Fibroblast of peridontal ligament (primary cell): ENCODE measurements around the gene SAPCD2.
A peak's percentile ranks its signal among the peaks of the same experiment; 100 is the strongest.

Experiments
- DNase-seq: peaks from one replicate; pipeline ENCODE4 v3.0.0-alpha.2; 2010; ENCODE audit errors: extremely low read depth

The SAPCD2 gene

DNA sequence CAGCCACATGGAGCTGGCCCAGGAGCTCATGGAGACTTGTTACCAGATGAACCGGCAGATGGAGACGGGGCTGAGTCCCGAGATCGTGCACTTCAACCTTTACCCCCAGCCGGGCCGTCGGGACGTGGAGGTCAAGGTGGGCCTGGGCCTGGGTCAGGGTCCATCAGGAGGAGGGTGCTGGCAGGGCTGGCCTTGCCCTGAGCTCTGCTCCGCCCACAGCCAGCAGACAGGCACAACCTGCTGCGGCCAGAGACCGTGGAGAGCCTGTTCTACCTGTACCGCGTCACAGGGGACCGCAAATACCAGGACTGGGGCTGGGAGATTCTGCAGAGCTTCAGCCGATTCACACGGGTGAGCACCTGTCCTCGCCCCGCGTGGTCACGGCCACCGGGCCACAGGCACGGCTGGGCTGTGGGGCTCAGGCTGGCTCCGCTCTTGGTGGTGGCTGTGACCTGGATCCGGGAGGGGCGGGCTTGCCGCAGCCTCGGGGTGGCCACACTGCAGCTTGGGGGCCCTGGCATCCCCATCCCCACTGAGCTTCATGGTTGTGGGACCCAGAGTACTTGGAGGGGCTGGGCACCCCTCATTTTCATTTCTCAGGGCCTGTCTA lies 37.1 kb upstream of the SAPCD2 start:
- no peak for DNase-seq

DNA sequence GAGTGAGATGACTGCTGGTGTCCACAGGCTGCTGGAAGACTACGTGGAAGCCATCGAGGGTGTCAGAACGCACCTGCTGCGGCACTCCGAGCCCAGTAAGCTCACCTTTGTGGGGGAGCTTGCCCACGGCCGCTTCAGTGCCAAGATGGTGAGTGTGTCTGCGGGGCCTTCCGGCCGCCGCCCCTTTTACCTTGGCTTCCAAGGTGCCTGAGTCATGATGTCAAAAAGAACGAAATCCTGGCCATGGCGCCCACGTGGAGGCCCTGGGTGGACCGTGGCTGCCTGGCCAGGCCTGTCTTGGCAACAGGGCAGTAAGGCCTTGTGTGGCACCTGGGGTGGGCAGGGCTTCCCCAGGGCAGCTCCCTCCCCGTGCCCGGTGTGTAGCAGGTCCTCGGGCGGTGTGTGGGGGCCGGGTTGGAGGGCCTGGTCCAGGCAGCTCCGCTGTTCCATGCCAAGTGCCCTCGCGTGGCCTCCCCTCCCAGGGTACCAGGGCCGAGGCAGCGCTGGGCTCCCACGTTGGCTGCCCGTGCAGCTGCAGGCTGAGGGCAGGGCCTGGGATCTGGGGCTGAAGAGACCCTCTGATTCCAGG lies 36.4 kb upstream of the SAPCD2 start:
- DNase-seq = no peak

DNA sequence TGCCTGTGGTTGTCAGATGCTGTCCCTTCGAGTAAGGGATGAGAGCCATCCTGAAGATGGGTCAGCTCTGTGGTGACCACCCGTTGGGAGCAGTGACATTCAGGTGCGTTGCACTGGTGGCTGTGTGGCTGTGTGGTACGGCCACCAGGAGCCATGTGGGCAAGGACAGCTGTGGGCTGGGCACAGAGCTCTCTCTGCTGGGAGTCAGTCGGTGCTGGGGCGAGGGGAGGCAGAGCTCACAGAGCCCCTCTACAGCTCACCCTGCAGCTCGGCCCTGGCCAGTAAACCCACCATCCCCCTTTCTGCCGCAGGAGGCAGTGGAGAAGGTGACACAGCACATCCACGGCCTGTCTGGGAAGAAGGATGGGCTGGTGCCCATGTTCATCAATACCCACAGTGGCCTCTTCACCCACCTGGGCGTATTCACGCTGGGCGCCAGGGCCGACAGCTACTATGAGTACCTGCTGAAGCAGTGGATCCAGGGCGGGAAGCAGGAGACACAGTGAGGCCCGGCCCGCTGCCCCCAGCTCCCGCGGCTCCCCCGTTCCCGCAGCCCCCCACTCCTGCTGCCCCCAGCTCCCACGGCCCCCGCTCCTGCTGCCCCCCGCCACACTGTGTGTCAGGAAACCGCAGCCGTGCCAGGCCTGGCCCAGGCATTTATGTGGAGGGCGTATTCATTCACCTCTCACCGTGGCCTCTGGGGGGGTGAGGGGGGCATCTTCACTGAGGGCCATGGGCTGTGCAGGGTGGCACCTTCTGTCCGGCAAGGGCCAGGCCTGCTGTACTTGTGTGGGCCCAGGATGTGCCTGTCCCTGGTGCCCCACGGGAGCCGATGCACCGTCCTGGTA lies 35.7 kb upstream of the SAPCD2 start:
- DNase-seq = no peak

DNA sequence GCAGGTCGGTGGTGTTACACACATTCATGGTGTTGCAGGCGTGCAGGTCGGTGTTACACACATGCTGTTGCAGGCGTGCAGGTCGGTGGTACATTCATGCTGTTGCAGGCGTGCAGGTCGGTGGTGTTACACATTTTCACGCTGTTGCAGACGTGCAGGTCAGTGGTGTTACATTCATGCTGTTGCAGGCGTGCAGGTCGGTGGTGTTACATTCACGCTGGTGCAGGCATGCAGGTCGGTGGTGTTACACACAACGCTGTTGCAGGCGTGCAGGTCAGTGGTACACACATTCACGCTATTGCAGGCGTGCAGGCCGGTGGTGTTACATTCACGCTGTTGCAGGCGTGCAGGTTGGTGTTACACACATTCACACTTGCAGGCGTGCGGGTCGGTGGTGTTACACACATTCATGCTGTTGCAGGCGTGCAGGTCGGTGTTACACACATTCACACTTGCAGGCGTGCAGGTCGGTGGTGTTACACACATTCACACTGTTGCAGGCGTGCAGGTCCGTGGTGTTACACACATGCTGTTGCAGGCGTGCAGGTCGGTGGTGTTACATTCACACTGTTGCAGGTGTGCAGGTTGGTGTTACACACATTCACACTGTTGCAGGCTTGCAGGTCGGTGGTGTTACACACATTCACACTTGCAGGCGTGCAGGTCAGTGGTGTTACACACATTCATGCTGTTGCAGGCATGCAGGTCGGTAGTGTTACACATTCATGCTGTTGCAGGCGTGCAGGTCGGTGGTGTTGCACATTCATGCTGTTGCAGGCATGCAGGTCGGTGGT lies 33.0 kb upstream of the SAPCD2 start:
- no peak for DNase-seq

DNA sequence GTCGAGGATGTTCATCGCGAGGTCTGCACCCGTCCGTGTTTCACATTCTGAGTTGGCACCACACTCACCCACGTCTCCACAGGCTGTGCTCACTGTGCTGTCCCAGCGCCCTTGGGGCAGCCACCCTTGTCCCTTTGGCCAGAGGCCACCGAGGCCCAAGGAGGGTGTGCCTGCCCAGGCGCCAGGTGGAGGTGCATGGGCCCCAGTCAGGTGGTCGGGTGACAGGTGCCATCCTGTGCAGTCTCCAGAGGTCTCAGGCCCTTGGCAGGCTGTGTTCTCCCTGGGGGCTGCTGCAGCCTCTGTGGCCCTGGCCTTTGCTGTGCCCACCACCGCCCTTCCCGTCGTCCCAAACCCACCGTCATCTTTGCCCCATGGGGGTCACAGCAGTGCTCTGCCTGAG lies 28.9 kb upstream of the SAPCD2 start:
- no peak for DNase-seq

DNA sequence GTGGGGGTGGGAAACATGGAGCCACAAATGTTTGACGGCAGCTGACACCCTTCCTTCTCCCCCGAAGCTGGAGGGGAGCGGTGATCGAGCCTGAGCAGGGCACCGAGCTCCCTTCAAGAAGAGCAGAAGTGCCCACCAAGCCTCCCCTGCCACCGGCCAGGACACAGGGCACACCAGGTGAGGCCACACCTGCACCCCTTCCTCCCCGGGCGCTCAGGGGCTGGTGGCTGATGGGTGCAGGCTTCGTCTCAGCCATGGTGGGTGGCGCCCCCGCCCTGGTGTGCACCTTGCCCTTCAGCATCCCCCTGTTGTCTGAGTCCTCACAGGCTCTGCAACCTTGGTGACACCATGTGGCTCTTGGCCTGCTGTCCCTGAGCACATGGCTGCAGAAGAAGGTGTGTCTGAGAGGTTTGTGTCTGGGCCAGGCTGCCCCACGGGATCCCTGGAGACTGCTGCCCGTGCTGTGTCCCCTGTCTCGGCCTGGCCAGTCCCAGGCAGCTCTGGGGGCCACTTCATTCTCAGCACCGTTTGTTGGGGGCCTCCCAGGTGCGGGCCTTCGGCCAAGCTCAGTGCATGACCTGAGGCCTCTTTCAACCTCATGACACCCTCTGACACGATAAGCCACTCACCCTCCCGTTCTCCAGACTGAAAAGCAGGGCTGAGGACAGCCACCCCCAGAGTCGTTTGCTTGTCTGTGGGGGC lies 27.6 kb upstream of the SAPCD2 start:
- DNase-seq = no peak

DNA sequence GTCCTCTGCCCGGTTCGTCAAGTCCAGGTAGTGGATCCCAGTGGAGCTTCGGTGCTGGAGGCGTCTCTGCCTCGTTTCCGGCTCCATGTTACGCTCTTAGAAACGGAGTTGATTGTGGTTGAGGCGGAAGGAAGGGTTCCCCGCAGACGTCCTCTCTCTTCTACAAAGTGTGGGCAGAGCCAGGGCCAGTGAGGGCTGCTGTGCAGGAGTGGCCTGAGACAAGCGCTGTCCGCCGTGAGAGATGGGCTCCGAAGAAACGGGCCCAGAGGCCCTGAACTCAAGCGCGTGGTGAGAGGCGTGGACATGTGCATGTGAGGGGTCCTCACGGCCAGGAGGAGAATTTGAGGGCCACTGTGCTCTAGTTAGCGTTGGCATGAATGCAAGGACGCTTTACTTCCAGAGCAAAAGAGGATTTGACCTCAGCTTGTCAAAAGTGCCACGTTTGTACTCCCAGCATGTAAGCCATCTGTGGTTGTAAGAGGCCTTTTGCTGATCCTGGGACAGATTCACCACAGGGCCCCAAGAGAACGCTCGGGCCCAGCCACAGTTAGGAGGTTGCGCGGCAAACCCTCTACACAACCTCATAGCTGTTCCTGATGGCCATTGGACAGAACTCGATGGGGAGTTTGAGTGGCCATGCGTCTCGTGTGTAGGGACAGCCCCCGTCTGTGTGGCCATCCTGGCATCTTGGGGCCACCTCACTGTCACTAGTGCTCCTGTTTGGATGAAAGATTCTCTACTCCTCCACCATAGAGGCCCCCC lies 26.6 kb upstream of the SAPCD2 start:
- no peak for DNase-seq

DNA sequence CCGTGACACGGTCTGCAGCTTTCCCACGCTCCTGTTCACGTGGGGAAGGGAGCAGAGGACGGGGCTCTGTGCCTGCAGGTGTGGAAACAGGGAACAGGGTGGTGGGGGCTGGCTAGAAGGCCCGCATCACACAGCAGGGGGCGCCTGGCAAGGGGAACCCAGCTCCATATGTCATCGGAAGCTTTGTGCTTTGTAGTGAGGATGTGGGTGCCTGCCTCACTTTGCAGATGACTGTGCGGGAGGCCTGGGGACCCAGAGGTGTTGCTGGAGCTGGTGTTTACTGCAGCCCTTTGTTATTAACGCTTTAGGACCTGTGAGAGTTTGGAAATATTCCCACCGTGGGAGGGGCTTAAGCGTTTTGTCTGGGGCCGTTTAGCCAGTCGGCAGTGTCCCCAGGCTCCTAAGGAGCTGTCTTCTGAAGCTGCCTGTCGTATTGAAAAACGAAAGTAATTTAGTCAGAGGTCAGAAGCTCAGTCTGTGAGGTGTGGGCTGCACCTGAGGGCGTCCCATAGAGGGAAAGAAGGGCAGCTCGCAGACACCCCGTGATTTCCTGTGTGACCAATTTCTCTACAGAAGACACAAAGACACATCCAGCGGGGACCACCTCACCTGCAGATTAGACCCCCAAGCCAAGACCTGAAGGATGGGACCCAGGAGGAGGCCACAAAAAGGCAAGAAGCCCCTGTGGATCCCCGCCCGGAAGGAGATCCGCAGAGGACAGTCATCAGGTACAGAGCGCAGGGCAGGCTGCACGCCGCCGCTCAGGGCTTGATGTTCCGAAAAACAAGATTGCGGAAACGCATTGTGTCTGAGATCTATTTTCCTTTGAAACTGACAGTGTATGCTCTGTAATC lies 25.5 kb upstream of the SAPCD2 start:
- DNase-seq = no peak

DNA sequence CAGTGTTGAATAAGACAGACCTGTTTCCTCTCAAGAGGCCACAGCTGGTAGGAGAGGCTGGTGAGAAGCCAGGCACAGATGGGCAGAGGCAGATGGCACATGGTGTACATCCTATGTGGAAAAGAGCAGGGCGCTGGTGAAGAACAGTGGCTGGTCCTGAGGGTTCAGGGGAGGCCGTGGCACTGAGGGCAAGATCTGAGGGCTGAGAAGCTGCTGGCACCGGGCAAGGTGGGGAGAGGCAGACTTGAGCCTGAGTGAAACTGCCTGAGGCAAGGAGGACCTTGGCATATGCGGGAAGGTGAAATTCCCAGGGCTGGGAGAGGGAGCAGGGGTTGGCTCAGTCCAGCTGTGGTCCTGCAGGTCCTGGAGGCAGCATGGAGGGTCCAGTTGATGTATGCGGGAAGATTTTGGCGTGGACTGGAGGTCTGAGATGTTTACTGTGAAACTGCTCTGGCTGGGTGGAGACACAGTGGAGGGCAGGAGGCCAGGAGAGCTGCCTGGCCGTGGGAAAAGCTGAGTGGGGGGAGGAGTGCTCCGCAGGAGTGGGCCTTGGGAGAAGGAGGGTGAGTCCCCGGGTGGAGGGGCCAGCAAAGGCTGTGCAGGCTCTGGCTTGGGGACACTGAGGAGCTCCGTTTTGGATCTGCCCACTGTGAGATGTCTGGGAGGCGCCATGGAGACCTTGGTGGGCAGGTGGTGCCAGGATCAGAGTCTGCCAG lies 19.0 kb upstream of the SAPCD2 start:
- DNase-seq = no peak

DNA sequence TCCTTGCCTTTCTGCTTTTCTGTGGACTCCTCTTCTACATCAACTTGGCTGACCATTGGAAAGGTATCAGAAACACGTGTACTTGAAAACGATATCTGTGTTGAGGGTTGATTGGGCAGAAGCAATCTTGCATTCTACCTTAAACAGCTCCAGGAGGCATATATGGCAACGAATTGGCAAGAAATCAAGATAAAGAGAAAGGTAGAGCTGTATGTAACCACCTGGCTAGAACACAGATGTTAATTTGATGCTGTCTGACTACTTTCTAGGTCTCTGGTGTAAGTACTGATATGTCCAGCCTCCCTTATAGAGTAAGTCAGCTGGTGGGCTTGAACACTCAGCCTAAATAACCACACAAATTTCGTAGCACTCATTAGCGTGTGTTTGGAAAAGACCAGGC lies 17.8 kb upstream of the SAPCD2 start:
- DNase-seq = no peak

DNA sequence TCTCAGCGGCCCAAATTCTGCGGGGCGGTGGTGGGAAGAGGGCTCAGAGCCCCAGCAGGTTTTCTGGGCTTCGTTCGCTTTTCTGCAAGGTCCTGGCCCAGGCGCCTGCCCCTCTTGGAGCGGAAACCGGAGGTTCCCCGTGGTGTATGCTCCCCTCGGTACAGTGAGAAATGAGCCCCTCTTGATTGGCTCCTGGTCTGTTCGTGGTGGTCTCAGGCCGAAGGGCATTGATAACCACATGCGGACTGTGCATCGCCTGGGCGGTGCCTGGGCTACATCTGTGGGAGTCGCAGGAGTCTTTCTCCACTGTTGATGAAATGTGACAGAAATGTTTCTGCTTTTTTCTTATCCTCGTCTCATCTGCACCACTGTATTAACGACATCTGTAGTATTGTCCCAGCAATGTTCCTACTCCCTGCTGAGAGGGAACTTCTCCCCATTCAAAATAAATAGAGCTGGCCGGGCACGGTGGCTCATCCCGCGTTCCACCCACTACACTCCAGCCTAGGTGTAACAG lies 17.1 kb upstream of the SAPCD2 start:
- no peak for DNase-seq

DNA sequence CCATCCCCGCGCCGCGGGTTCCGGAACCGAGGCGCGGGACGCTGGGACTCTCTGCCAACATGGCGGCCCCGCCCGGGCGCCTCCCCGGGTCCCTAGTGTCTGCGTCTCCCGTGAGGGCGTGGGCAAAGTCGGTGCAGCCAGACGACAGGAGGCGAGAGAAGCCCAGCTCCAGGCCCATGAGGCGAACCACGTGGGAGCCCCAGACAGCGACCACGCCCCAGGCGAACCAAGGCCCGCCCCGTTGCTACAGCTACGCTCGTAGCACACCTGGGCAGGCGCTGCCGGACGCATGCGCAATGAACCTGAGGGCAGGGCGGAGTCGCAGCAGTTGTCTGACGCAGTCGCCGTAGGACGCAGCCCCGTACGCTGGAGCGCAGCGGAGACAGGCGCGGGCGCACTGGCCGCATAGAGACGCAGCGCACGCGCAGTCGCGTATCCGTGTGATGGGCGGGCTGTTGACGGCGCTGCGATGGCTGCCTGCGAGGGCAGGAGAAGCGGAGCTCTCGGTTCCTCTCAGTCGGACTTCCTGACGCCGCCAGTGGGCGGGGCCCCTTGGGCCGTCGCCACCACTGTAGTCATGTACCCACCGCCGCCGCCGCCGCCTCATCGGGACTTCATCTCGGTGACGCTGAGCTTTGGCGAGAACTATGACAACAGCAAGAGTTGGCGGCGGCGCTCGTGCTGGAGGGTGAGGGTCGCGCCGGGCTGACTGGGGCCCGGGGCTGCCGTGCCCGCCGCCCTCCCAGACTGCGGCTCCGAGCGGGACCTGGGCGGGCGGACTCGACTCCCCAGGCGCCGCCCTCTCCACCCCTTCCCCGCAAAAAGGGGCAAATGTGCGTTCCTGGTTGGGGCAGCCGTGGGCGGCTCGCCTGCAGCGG lies 16.4 kb upstream of the SAPCD2 start, which contains the start of gene MAN1B1:
Gene MAN1B1, plus strand, starts transcription at position 455 of the 878 bp plus-strand sequence. Its CDS starts 15 bp downstream, at position 470.
- peak; percentile 97 for DNase-seq

DNA sequence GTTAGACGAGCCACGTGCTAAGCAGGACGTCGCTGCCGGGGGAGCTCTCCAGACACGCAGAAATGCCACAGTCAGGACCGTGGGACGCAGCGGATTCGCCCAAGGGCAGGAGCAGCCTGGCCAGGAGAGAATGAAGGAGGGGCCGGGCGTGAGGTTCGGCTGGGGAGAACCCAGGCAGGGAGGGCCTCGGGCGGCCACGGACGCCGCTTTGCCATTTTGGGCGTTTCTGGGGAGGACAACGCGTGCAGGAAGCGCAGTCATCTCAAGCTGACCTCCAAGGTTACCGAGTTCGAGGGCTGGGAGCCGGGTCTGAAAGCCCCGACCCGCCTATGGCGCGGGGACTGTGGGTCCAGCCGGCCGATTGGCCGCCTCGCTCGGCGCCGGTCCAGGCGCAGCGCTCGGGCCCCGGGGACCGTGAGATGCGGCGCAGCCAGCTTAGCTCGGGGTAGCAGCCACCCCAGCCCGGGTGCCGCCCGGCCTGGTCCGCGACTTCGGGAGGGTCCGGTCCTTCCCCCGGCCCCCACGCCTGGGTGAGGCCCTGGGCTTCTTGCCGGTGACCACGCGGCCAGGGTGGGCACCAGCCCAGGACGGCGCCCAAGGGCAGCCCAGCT lies 15.7 kb upstream of the SAPCD2 start:
- peak; percentile 29 for DNase-seq

DNA sequence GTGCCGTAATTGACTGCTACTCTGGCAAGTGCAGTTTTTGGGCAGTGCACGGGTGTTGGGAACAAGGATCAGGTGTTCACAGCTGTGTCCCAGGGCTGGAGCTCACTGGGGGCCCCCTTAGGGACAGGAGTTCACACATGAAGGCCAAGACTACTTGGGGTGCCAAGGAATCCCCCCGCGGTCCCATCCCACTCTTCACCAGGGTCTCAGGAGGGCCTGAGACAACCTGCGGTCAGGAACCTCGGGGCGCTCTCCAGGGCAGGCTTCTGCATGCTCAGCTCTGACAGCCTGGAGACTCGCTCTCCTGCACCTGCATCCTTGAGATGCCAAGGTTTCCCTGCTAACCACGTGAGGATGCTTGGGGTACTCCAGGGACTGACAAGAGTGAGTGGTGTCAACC lies 14.2 kb upstream of the SAPCD2 start:
- no peak for DNase-seq

DNA sequence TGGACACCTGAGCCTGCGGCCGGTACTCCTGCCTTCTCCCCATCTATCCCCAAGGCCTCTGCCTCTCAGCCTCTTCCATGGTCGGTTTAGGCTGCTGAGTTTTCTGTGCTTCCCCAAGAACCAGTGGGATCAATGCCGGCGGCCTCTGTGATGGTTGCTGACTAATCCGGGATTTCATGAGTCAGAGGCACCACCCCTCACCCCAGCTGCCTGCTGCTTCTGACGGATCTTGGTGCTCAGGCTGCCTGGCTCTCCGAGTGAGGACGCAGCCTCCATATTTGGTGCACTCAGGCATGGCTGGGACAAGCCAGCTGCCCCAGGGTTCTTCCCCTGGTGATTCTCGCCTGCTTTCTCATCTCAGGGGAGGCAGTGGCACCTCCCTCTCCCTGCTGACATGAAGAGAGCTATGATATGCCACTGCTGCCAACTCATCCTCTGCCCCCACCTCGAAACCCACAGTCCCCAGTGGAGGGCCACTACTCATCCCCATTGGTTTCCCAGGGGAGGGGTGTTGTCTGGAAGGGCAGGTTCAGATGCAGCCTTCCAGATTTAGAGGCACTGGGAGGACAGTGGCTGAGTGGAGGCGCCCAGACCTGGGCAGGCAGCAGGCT lies 13.1 kb upstream of the SAPCD2 start:
- DNase-seq = peak; percentile 95

DNA sequence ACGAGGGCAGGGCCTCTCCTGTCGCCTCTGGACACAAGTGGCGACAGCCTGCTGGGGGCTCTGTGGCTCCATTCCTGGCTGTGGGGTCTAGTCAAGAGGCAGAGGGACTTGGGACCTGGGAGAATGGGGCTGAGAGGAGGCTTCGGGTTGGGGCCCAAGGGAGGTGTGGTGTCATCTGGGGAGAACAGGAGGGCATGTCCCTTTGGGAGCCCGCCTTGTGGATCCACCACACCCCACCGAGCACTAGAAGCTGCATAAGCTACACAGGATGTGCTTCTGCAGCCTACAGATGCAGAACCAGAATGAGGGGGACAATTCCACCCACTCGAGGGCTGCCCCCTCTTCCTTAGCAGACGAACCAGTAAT lies 12.6 kb upstream of the SAPCD2 start:
- DNase-seq = no peak
